Measurements from ENCODE around the gene FAAP100.

Gene FAAP100

GRCh38 chr17:81578038-81578441 lies 25.9 kb upstream of the FAAP100 start:
- H3K27ac ChIP-seq = no peak overlapping the region

GRCh38 chr17:81577278-81578000 lies 25.3 kb upstream of the FAAP100 start:
- DNase-seq (ENCODE audit: low read depth, low spot score) = no peak
- H3K27ac ChIP-seq = no peak overlapping the region

More at GRCh38 chr17:81578038-81578441, 25.9 kb upstream of the FAAP100 start:
- DNase-seq (ENCODE audit: low read depth, low spot score) = no peak

GRCh38 chr17:81576621-81577277 lies 24.6 kb upstream of the FAAP100 start:
- peak; percentile 29 for DNase-seq (ENCODE audit: low read depth, low spot score)
- no peak overlapping the region for H3K27ac ChIP-seq

- no peak overlapping the region for H3K27ac ChIP-seq
- no peak for DNase-seq (ENCODE audit: low read depth, low spot score)
Measured at GRCh38 chr17:81575836-81576235, 23.7 kb upstream of the FAAP100 start.

GRCh38 chr17:81574643-81574956 lies 22.4 kb upstream of the FAAP100 start:
- no peak for DNase-seq (ENCODE audit: low read depth, low spot score)
- H3K27ac ChIP-seq = no peak overlapping the region

- no peak overlapping the region for H3K27ac ChIP-seq
- no peak for DNase-seq (ENCODE audit: low read depth, low spot score)
Measured at GRCh38 chr17:81573794-81574642, 21.9 kb upstream of the FAAP100 start.

- no peak overlapping the region for H3K27ac ChIP-seq
- DNase-seq (ENCODE audit: low read depth, low spot score) = no peak
Measured at GRCh38 chr17:81572563-81573168, 20.5 kb upstream of the FAAP100 start.

GRCh38 chr17:81570964-81571363 lies 18.8 kb upstream of the FAAP100 start:
- H3K27ac ChIP-seq = no peak overlapping the region
- no peak for DNase-seq (ENCODE audit: low read depth, low spot score)

GRCh38 chr17:81569986-81570514 lies 17.9 kb upstream of the FAAP100 start:
- no peak for DNase-seq (ENCODE audit: low read depth, low spot score)
- H3K27ac ChIP-seq = no peak overlapping the region

GRCh38 chr17:81568416-81568815 lies 16.3 kb upstream of the FAAP100 start:
- no peak overlapping the region for H3K27ac ChIP-seq
- no peak for DNase-seq (ENCODE audit: low read depth, low spot score)

GRCh38 chr17:81567191-81567590 lies 15.0 kb upstream of the FAAP100 start:
- H3K27ac ChIP-seq = peak overlapping the region; percentile 82
- DNase-seq (ENCODE audit: low read depth, low spot score) = no peak

GRCh38 chr17:81566461-81567126 lies 14.4 kb upstream of the FAAP100 start:
- peak; percentile 48 for DNase-seq (ENCODE audit: low read depth, low spot score)
- peak overlapping the region; percentile 82 for H3K27ac ChIP-seq

GRCh38 chr17:81565231-81565630 lies 13.1 kb upstream of the FAAP100 start:
- H3K27ac ChIP-seq = no peak overlapping the region
- DNase-seq (ENCODE audit: low read depth, low spot score) = no peak

- no peak for DNase-seq (ENCODE audit: low read depth, low spot score)
- no peak overlapping the region for H3K27ac ChIP-seq
Measured at GRCh38 chr17:81564778-81565177, 12.6 kb upstream of the FAAP100 start.

- H3K27ac ChIP-seq = no peak overlapping the region
- no peak for DNase-seq (ENCODE audit: low read depth, low spot score)
Measured at GRCh38 chr17:81563861-81564586, 11.9 kb upstream of the FAAP100 start.

- no peak for DNase-seq (ENCODE audit: low read depth, low spot score)
- no peak overlapping the region for H3K27ac ChIP-seq
Measured at GRCh38 chr17:81561494-81561885, 9.3 kb upstream of the FAAP100 start.

- no peak for DNase-seq (ENCODE audit: low read depth, low spot score)
- no peak overlapping the region for H3K27ac ChIP-seq
Measured at GRCh38 chr17:81558941-81559806, 7.0 kb upstream of the FAAP100 start.

- H3K27ac ChIP-seq = no peak overlapping the region
- no peak for DNase-seq (ENCODE audit: low read depth, low spot score)
Measured at GRCh38 chr17:81558115-81558468, 5.9 kb upstream of the FAAP100 start.
